DOHH2 (cell line): ENCODE data around the gene PHF20.
"Not testable (repeated sequence)": the region's sequence is repeated elsewhere in the genome, so short reads cannot be mapped to it uniquely, and the experiment has no call there.

Experiments used
- H3F3A ChIP-seq: fragments of 200-600 bp; sonication (generic), shearing (Covaris generic); 2 replicates; pipeline ENCODE4 v1.6.0; 2016; ENCODE audit warnings: antibody characterized with exemption, mild to moderate bottlenecking; ENCODE audit not compliant: control insufficient read depth, insufficient read depth
- H3K27ac ChIP-seq: fragments of 200-600 bp; sonication (generic); 2 replicates; pipeline ENCODE4 v1.5.1; 2014; ENCODE audit warnings: low read depth, mild to moderate bottlenecking, low read length, moderate library complexity
- H3K27me3 ChIP-seq: fragments of 200-600 bp; sonication (generic); 2 replicates; pipeline ENCODE4 v1.6.1; 2014; ENCODE audit warnings: mild to moderate bottlenecking, low read length, mixed read lengths; ENCODE audit not compliant: control insufficient read depth
- H3K36me3 ChIP-seq: fragments of 200-600 bp; sonication (generic); 2 replicates; pipeline ENCODE4 v1.6.1; 2014; ENCODE audit warnings: mild to moderate bottlenecking, low read length, moderate library complexity, mixed read lengths; ENCODE audit not compliant: control insufficient read depth
- H3K4me1 ChIP-seq: fragments of 200-600 bp; sonication (generic); 2 replicates; pipeline ENCODE4 v1.6.1; 2014; ENCODE audit warnings: mild to moderate bottlenecking, low read length, mixed read lengths; ENCODE audit not compliant: control insufficient read depth
- H3K4me2 ChIP-seq: fragments of 200-600 bp; sonication (generic); 2 replicates; pipeline ENCODE4 v1.6.0; 2014; ENCODE audit warnings: mild to moderate bottlenecking, low read length, moderate library complexity
- H3K4me3 ChIP-seq: fragments of 200-600 bp; sonication (generic); 2 replicates; pipeline ENCODE4 v1.5.1; 2014; ENCODE audit warnings: mild to moderate bottlenecking, low read length, mixed read lengths
- H3K79me2 ChIP-seq: fragments of 200-600 bp; sonication (generic); 2 replicates; pipeline ENCODE4 v1.6.1; 2014; ENCODE audit warnings: mild to moderate bottlenecking, low read length, mixed read lengths; ENCODE audit not compliant: control insufficient read depth
- H3K9me2 ChIP-seq: fragments of 200-600 bp; sonication (generic); replicated peaks from 2 replicates; pipeline ENCODE4 v1.6.1; 2014; ENCODE audit warnings: mild to moderate bottlenecking, low read length, mixed read lengths; ENCODE audit not compliant: control insufficient read depth
- H3K9me3 ChIP-seq: fragments of 200-600 bp; sonication (generic); 2 replicates; pipeline ENCODE4 v1.6.1; 2014; ENCODE audit warnings: antibody characterized with exemption, low read length, mixed read lengths; ENCODE audit not compliant: control insufficient read depth, insufficient read depth
- H4K20me1 ChIP-seq: fragments of 200-600 bp; sonication (generic); 2 replicates; pipeline ENCODE4 v1.6.0; 2014; ENCODE audit warnings: low read depth, mild to moderate bottlenecking, antibody characterized with exemption, low read length, moderate library complexity; ENCODE audit not compliant: control insufficient read depth, insufficient read depth
- EZH2phosphoT487 ChIP-seq: fragments of 200-600 bp; sonication (generic); IDR thresholded peaks from 2 replicates; pipeline ENCODE4 v1.6.1; 2017; ENCODE audit warnings: borderline replicate concordance, mild to moderate bottlenecking, antibody characterized with exemption, low read length, moderate library complexity, mixed read lengths
- TF ChIP-seq, protein P1 (sequence below): fragments of 200-600 bp; sonication (generic); IDR thresholded peaks from one replicate; pipeline ENCODE4 v1.5.1; 2014; ENCODE audit warnings: antibody characterized with exemption, mild to moderate bottlenecking, low read depth, low read length; ENCODE audit not compliant: poor library complexity, severe bottlenecking

Gene PHF20

DNA sequence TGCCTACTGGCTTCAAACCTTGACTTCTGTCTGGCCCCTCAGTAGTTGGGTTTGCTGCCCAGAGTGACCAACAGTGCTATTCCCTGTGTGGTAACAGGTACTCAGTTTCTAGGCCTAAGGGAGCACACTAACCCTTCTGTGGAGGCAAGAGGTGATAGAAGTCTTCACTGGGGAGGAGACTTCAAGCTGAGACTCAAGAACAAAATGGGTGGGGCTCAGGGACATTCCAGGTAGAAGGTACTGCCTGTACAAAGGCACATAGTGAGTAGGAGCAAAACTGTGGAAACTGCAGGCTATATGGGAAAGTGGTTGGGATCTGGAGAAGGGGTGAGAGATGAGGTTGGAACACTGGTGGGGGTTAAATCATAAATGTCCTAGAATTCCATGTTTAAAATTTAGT, 184.8 kb downstream of the PHF20 start:
- Histone ChIP-seq H3K36me3 (peaks cover 25% of the 10 kb centered on the region), H3K4me2 (no peak overlapping the region), H4K20me1 (peaks cover 7% of the 10 kb centered on the region; the same call in 1 of the 2 replicates), H3K4me1 (peaks cover 27% of the 10 kb centered on the region), H3K4me3 (no peak overlapping the region), H3K9me2 (no peaks in the 10 kb centered on the region), H3K9me3 (no peaks in the 10 kb centered on the region; the same call in 1 of the 2 replicates), H3K79me2 (peaks cover 41% of the 10 kb centered on the region), H3F3A (peaks cover 9% of the 10 kb centered on the region; the same call in 1 of the 2 replicates), H3K27ac (no peak overlapping the region), H3K27me3 (no peaks in the 10 kb centered on the region)
- TF ChIP-seq EZH2phosphoT487: no peak
- TF ChIP-seq, protein P1, sequence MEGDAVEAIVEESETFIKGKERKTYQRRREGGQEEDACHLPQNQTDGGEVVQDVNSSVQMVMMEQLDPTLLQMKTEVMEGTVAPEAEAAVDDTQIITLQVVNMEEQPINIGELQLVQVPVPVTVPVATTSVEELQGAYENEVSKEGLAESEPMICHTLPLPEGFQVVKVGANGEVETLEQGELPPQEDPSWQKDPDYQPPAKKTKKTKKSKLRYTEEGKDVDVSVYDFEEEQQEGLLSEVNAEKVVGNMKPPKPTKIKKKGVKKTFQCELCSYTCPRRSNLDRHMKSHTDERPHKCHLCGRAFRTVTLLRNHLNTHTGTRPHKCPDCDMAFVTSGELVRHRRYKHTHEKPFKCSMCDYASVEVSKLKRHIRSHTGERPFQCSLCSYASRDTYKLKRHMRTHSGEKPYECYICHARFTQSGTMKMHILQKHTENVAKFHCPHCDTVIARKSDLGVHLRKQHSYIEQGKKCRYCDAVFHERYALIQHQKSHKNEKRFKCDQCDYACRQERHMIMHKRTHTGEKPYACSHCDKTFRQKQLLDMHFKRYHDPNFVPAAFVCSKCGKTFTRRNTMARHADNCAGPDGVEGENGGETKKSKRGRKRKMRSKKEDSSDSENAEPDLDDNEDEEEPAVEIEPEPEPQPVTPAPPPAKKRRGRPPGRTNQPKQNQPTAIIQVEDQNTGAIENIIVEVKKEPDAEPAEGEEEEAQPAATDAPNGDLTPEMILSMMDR: no peak

DNA sequence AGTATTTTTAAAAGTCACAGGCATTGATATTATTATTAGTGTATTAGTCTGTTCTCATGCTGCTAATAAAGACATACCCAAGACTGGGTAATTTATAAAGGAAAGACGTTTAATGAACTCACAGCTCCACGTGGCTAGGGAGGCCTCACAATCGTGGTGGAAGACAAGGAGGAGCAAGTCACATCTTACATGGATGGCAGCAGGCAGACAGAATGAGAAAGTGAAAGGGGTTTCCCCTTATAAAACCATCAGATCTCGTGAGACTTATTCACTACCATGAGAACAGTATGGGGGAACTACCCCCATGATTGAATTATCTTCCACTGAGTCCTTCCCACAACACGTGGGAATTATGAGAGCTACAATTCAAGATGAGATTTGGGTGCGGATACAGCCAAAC, 187.5 kb downstream of the PHF20 start:
- not testable (repeated sequence) for H3K9me2 ChIP-seq, H3K4me2 ChIP-seq, H4K20me1 ChIP-seq, H3K27me3 ChIP-seq, H3K4me3 ChIP-seq, H3K36me3 ChIP-seq, H3K9me3 ChIP-seq, H3K27ac ChIP-seq, H3F3A ChIP-seq
- Histone ChIP-seq H3K4me1 (peaks cover 14% of the 10 kb centered on the region), H3K79me2 (peaks cover 17% of the 10 kb centered on the region)

DNA sequence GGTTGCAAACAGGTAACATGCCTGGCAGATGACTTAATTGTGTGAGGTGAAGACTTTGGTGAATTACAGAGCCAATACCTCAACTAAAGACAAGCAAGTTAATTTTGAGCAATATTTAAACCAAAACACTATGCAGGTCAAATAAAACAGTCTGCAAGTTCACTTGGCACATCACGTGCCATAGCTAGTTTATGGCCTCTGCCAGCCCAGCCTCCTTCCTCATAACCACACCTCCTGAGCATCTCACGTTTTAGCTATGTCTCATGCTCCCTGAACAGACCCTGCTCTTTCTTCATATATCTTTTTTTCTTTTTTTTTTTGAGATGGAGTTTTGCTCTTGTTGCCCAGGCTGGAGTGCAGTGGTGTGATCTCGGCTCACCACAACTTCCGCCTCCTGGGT, 192.1 kb downstream of the PHF20 start:
- no peaks in the 10 kb centered on the region for H3K9me3 ChIP-seq
- H4K20me1 ChIP-seq: no peaks in the 10 kb centered on the region
- H3K9me2 ChIP-seq: no peaks in the 10 kb centered on the region
- H3K4me3 ChIP-seq: no peak overlapping the region
- TF ChIP-seq, protein P1: no peak
- TF ChIP-seq EZH2phosphoT487: no peak
- H3K79me2 ChIP-seq: no peaks in the 10 kb centered on the region
- no peaks in the 10 kb centered on the region for H3K27me3 ChIP-seq
- H3F3A ChIP-seq: no peaks in the 10 kb centered on the region
- no peaks in the 10 kb centered on the region for H3K36me3 ChIP-seq
- H3K4me1 ChIP-seq: peaks cover 3% of the 10 kb centered on the region; the same call in 1 of the 2 replicates
- no peak overlapping the region for H3K27ac ChIP-seq
- H3K4me2 ChIP-seq: no peak overlapping the region

DNA sequence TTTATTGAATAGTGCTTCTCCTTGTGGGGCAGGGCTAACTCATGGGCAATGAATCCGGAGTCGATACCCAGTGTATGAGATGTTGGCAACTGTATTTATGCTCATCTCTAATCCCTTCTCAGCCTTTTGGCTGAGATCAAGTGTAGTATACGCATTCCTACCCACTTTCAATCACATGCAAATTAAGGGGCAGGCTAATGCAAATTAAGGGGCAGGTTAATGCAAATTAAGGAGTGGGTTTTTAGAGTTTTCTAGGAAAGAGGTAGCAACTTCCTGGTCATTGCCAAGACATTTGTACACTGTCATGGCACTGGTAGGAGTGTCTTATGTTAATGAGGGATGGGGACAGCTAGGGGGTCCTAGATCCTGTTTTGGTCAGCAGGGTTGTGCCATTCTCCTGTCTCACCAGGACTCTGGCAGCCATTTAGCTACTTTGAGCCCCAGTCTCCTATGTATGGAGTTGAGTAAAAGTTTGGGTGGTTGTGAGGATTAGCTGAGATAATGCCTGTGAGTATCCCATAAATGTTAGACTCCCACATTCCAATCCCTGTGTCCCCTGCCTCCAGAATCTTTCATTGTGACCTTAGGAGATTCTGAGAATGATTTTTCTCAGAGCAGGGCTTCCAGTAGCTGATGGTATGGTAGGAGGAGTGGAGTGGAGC, 196.3 kb downstream of the PHF20 start, which contains the start of gene CNBD2:
TSS of gene CNBD2 (plus strand) at position 612 of the 662 bp plus-strand sequence. CDS start 173 bp downstream, outside the sequence.
- peaks cover 3% of the 10 kb centered on the region; the same call in 1 of the 2 replicates for H3K4me1 ChIP-seq
- H3K4me2 ChIP-seq: no peak within 1 kb of the TSS
- no peaks in the 10 kb centered on the region for H3K9me2 ChIP-seq
- no peaks in the 10 kb centered on the region for H3K9me3 ChIP-seq
- no peaks in the 10 kb centered on the region for H4K20me1 ChIP-seq
- no peaks in the 10 kb centered on the region for H3K36me3 ChIP-seq
- no peaks in the 10 kb centered on the region for H3K79me2 ChIP-seq
- no peak for TF ChIP-seq EZH2phosphoT487
- TF ChIP-seq, protein P1: no peak
- H3F3A ChIP-seq: no peaks in the 10 kb centered on the region
- no peaks in the 10 kb centered on the region for H3K27me3 ChIP-seq
- no peak within 1 kb of the TSS for H3K4me3 ChIP-seq
- H3K27ac ChIP-seq: no peak within 1 kb of the TSS
